DMS 273 (cell line): ENCODE results near the gene CDH4.

Source experiments
- DNase-seq: peaks from one replicate; lab custom pipeline; 2025; ENCODE audit not compliant: unreplicated experiment; lab: John Stamatoyannopoulos, UW

CDH4 gene

GRCh38 chr20:61878478-61879302, 626.6 kb downstream of the CDH4 start:
- no peak for DNase-seq

GRCh38 chr20:61879303-61879620, 627.2 kb downstream of the CDH4 start:
- DNase-seq, result no peak

DNA sequence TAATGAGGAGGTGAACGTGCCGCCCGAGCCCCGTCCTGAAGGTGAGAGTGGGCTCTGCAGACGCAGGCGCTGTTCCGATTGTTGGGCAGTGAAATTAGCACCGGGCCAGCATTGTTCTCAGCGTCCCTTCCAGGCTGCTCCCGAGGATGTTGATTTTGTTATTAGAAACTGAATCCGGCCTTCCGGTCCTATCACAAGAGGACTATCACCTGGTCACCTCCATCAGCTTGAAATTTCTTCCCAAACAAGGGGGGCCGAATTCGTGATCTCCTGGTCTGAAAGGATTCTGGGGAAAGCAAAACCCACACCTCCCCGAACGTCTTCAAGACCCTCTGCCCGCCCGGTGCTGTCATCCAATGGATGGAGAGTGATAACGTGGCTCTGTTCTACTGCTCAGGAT, 627.6 kb downstream of the CDH4 start:
- no peak for DNase-seq

DNA sequence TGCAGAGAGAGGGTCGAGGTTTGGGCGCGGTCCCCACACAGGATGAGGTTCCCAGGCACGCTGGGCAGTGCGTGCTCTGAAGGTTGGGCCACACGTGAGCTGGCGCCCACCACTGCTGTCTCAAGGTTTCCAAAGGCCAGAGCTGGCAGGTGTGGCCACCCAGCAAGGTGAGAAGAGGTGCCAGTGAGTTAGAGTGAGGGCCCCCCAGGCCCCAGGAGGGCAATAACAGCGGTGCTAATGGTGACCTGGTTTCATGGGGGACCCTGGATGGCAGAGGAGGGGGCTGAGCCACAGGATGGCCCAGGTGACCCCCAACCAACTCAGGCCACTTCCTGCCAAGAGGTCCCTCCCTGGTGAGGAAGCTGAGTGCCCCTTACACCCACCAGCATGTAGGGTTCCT, 628.6 kb downstream of the CDH4 start:
- no peak for DNase-seq

GRCh38 chr20:61881416-61881815, 629.4 kb downstream of the CDH4 start:
- DNase-seq, result no peak

- no peak for DNase-seq
Observed at GRCh38 chr20:61881861-61882260, 629.8 kb downstream of the CDH4 start.

DNA sequence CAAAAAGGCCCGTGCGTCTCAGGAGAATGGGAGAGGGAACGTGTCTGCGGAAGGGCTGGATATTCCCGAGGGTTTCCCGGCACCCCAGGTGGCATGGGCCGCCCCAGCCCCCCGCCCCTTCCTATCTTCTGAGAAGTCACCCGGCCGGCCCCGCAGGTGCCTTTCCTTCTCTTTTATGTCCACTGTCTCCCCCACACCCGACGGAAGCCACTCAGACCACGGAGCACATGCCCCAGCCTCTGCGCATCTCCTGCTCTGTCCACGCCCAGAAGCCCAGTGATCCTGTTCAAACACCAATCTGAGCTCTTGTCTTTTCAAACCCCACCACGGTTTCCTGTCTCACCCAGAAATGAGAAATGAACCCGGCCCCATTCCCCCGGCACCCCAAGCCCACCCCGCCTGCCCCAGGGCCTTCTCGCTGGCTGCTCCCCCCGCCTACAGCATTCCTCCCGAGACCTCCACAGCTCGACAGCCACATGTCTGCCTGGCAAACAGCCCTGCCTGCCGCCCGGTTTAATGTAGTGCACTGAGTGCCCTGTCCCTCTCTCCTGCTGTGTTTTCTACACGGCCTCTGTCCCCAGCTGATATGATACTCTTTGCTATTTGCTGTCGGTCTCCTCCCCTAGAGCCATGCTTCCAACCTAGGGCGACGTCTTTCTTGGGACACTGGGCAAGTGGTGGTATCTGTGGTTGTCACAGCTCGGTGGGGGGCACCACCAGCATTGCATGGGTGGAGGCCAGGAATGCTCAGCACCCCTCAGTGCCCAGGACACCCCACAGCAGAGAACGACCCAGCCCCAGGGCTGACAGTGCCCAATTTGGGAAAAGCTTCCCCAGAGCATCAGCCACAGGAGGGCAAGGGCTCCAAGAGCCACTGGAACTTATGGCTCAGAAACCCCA, 630.9 kb downstream of the CDH4 start:
- DNase-seq, result no peak

- no peak for DNase-seq
Observed at GRCh38 chr20:61883857-61884393, 631.9 kb downstream of the CDH4 start.

GRCh38 chr20:61884571-61885389, 632.7 kb downstream of the CDH4 start:
- no peak for DNase-seq

DNA sequence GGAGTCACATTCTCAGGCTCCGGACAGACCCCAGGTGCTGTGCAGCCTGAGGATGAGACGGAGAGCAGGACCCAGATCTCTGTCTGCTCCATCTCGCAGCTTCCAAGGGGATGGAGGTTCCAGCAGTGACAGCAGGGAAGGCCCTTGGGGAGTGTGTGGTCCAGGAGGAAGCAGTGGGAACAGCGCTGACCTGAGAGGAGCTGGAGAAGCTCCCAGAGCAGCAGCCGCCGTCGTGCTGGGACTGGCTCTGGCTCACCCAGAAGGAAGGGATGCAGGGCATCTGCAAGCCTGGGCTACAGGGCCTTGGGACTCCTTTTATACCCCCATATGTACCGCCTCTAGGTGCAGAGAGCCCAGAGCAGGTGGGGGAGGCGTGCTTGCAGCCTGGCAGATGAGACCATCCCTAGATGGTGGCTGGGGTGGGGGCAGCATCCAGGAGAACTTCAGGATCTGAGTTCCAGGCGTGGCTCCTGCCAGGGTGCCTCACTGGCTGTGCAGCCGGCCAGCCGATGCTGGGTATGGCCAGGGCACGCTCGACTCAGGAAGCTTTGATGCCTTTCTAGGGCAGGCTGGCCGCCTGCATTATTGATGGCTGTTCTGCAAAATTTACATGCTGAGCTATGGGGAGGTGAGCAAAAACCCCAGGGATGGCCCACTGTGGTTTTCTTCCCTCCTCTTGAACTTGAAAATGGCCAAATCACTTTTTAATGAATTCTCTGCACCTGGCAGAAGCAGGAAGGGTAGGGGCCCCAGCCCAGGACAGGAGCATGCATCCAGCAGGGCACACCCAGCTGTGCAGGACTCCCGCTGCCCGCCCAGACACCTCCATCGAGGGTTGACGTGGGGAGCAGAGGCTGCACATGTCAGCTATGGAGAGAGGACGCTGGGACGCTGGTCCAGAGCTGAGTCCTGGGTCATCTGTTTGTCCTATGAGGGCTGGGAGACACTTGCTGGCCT, 634.0 kb downstream of the CDH4 start:
- DNase-seq, result no peak

GRCh38 chr20:61886721-61887595, 634.9 kb downstream of the CDH4 start:
- peak; percentile 70 for DNase-seq

DNA sequence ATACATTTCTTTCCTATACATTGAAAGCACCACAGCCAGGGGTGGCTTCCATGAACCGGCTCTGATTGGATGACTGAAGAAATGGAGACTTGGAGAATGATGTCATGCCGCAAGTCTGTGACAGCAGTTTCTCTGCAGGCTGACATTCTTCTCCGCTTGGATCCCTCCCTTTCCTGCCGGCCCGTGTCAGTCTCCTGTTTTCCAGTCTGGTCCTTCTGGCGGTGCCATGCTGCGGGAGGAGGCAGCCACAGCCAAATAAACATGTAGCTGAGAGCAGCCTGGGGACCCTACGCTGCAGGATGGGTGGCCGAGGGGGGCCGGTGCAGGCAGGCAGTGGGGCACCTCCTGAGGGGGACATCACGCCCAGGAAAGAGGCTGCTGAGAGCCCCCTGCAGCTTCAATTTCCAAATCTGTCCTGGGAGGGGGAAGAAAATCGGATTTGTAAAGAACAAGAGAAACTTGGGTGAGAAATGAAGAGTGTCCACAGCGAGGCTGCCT, 635.6 kb downstream of the CDH4 start:
- DNase-seq, result no peak

DNA sequence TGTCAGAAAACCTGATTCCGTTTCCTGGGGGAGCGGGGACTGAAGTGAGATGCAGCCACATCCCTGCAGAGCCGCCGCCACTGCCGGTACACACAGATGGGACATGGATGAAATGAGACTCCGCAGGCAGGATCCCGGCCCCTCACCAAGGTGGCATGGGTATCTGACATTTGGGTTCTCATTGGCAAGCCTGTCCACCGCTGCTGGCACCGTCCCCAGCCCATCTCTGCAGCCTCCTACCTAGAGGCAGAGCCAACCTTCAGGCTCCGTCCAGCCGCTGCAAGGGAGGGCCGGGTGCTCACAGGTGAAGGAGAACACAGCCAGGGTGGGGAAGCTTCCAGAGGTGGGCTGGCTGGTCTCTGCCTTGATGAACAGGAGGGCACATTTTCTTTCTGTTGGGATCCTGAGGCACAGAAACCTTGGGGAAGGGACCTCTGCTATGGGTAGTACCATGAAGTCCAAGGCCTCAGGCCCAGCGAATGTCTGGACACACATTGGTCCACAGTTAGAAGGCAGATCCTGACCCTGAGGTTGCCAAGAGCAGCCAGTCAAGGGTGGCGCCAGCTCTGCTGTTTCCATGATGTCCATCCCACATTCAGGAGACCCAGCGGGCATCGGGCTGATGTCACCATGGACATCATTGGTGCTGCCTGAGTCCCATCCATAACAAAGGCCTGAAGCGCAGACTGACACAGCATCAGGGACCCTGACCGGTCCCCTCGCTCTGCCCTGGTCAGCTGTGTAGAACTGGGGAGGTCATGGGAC, 636.2 kb downstream of the CDH4 start:
- no peak for DNase-seq

DNA sequence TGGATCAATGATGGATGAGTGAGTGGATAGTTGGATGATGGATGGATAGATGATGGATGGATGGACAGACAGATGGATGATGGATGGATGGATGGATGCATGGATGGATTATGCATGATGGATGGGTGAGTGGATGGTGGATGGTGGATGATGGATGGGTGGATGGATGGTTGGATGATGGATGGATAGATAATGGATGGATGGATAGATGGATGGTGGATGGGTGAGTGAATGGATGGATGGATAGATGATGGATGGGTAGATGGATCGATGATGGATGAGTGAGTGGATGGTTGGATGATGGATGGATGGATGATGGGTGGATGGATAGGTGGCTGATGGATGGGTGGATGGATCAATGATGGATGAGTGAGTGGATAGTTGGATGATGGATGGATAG, 637.6 kb downstream of the CDH4 start:
- DNase-seq, result no peak

DNA sequence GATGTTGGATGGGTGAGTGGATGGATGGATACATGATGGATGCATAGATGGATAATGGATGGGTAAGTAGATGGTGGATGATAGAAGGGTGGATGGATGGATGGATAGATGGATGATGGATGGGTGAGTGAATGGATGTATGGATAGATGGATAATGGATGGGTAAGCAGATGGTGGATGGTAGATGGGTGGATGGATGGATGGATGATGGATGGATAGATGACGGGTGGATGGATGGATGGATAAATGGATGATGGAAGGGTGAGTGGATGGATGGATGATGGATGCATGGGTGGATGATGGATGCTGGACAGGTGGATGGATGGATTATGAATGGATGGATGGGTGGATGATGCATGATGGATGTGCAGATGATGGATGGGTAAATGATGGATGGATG, 638.1 kb downstream of the CDH4 start:
- DNase-seq, result no peak

- no peak for DNase-seq
Observed at GRCh38 chr20:61891476-61891875, 639.4 kb downstream of the CDH4 start.

- DNase-seq, result no peak
Observed at GRCh38 chr20:61891916-61892649, 640.0 kb downstream of the CDH4 start.
